GM12891 (cell line): ENCODE data around the gene DOCK4.

Experiments
- POLR2A ChIP-seq: IDR thresholded peaks from 2 replicates; pipeline ENCODE4 v1.6.1; 2011; ENCODE audit warnings: low read depth, low read length, control low read depth
- POLR2AphosphoS5 ChIP-seq: IDR thresholded peaks from 2 replicates; pipeline ENCODE4 v1.6.1; 2011; ENCODE audit warnings: low read depth, low read length, control low read depth

GRCh38 chr7:111937163-111937562 is 269.0 kb downstream of the DOCK4 start:
- TF ChIP-seq POLR2A (no peak), POLR2AphosphoS5 (no peak)
